Measurements from ENCODE around the gene CBFA2T3. TPM values are rescaled to one million over a fixed set of nuclear protein-coding genes. Genes with fewer than 3 reads are reported as not detected.

CBFA2T3 gene
- total RNA-seq, 1 experiment from 2014 or later, result not detected

DNA sequence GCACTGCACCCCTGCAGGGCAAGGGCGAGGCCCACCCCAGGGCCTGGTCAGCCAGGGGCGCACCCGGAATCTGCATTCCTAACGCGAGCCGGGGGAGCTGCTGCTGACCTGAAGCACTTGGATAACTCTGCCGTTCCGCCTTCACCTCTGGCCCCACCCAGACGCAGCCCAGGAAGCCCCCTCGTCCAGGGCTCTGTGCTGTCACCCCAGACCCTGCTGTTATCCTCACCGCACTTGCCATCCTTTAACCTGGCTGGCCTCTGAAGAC lies 97.3 kb downstream of the CBFA2T3 start:
- H2AFZ ChIP-seq (ENCODE audit: low read length), result no peak overlapping the region
- no peaks in the 10 kb centered on the region for H3K9me3 ChIP-seq (ENCODE audit: low read length)
- no peak overlapping the region for H3K27ac ChIP-seq (ENCODE audit: low read length)
- no peaks in the 10 kb centered on the region for H3K36me3 ChIP-seq (ENCODE audit: insufficient read depth, low read length)
- no peak for DNase-seq
- no peaks in the 10 kb centered on the region for H3K4me1 ChIP-seq (ENCODE audit: low read length)
- no peaks in the 10 kb centered on the region for H3K9me2 ChIP-seq (replicated peaks; ENCODE audit: insufficient read depth, low read length)
- H3K4me3 ChIP-seq (ENCODE audit: low read length), result no peak overlapping the region
- no peaks in the 10 kb centered on the region for H3K27me3 ChIP-seq (ENCODE audit: low read length)
- no peak overlapping the region for H3K9ac ChIP-seq (ENCODE audit: low read length)
- H4K20me1 ChIP-seq (ENCODE audit: insufficient read depth, low read depth, low read length), result no peaks in the 10 kb centered on the region
- no peaks in the 10 kb centered on the region for H3K79me2 ChIP-seq (ENCODE audit: low read length)
- H3K4me2 ChIP-seq (ENCODE audit: low read depth, low read length, poor library complexity, severe bottlenecking), result no peak overlapping the region

DNA sequence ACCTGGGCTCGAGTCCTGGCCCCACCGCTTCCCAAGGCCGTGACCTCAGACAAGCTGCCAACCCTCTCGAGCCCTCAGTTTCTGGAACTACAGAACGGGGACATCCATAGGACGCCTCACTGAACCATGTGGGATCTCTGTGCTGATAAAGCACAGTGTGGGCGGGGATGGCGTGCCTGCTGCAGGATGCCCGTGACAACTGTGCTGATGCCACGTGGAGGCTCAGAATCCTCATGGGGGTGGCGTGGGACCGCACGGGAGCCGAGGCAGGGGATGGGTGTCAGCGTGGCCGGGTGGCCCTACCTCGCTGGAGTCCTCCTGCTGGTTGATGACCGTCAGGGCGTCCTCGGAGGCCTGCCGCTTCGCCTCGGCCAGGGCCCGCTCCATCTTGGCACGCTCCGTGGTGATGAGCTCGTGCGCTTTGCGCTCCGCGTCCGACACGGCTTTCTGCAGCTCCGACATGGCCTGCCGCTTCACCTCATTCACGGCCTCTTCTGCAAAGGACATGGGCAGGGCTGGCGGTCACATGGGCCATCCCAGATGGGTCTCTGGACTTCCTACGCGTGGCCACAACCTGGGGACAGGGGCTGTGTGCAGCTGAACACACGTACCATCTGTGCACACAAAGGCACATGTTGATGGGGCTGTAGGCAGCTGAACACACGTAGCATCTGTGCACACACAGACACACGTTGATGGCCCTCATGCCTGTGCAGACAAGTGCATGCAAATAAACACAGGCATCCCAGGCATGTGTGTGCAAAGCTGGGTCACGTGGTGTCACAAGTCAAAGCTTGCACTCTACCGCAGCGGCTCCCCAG lies 97.8 kb downstream of the CBFA2T3 start:
- no peak overlapping the region for H2AFZ ChIP-seq (ENCODE audit: low read length)
- no peaks in the 10 kb centered on the region for H3K9me2 ChIP-seq (replicated peaks; ENCODE audit: insufficient read depth, low read length)
- no peaks in the 10 kb centered on the region for H3K27me3 ChIP-seq (ENCODE audit: low read length)
- no peaks in the 10 kb centered on the region for H4K20me1 ChIP-seq (ENCODE audit: insufficient read depth, low read depth, low read length)
- no peak for DNase-seq
- H3K4me1 ChIP-seq (ENCODE audit: low read length), result no peaks in the 10 kb centered on the region
- H3K9me3 ChIP-seq (ENCODE audit: low read length), result no peaks in the 10 kb centered on the region
- no peak overlapping the region for H3K4me3 ChIP-seq (ENCODE audit: low read length)
- no peak overlapping the region for H3K4me2 ChIP-seq (ENCODE audit: low read depth, low read length, poor library complexity, severe bottlenecking)
- no peaks in the 10 kb centered on the region for H3K36me3 ChIP-seq (ENCODE audit: insufficient read depth, low read length)
- no peaks in the 10 kb centered on the region for H3K79me2 ChIP-seq (ENCODE audit: low read length)
- H3K27ac ChIP-seq (ENCODE audit: low read length), result no peak overlapping the region
- no peak overlapping the region for H3K9ac ChIP-seq (ENCODE audit: low read length)

DNA sequence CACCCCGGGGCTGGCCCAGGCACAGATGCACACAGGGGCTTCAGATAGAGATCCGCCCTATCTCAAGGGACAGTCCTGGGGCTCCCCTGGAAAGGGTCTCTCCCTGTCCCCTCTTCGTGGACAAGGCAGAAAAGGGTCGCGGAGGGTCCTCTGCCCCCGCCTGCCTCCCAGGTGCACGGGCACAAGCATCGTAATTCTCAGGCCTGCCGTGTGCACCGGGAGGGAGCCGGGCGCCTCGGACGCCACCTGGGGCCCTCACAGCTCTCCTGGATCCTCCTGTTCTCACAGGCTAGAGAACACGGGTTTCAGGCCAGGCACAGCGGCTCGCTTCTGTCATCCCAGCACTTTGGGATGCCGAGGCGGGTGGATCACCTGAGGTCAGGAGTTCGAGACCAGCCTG lies 98.7 kb downstream of the CBFA2T3 start:
- no peaks in the 10 kb centered on the region for H3K27me3 ChIP-seq (ENCODE audit: low read length)
- no peak for DNase-seq
- H2AFZ ChIP-seq (ENCODE audit: low read length), result no peak overlapping the region
- no peaks in the 10 kb centered on the region for H3K36me3 ChIP-seq (ENCODE audit: insufficient read depth, low read length)
- no peaks in the 10 kb centered on the region for H3K4me1 ChIP-seq (ENCODE audit: low read length)
- H3K9me2 ChIP-seq (replicated peaks; ENCODE audit: insufficient read depth, low read length), result no peaks in the 10 kb centered on the region
- no peaks in the 10 kb centered on the region for H4K20me1 ChIP-seq (ENCODE audit: insufficient read depth, low read depth, low read length)
- H3K4me3 ChIP-seq (ENCODE audit: low read length), result no peak overlapping the region
- no peak overlapping the region for H3K9ac ChIP-seq (ENCODE audit: low read length)
- H3K79me2 ChIP-seq (ENCODE audit: low read length), result no peaks in the 10 kb centered on the region
- H3K4me2 ChIP-seq (ENCODE audit: low read depth, low read length, poor library complexity, severe bottlenecking), result no peak overlapping the region
- no peak overlapping the region for H3K27ac ChIP-seq (ENCODE audit: low read length)
- H3K9me3 ChIP-seq (ENCODE audit: low read length), result no peaks in the 10 kb centered on the region

GRCh38 chr16:88877564-88878289 lies 99.3 kb downstream of the CBFA2T3 start:
- H3K79me2 ChIP-seq (ENCODE audit: low read length), result no peaks in the 10 kb centered on the region
- H3K27ac ChIP-seq (ENCODE audit: low read length), result no peak overlapping the region
- no peak for DNase-seq
- H3K27me3 ChIP-seq (ENCODE audit: low read length), result no peaks in the 10 kb centered on the region
- H4K20me1 ChIP-seq (ENCODE audit: insufficient read depth, low read depth, low read length), result no peaks in the 10 kb centered on the region
- no peak overlapping the region for H3K4me3 ChIP-seq (ENCODE audit: low read length)
- H3K4me1 ChIP-seq (ENCODE audit: low read length), result no peaks in the 10 kb centered on the region
- H2AFZ ChIP-seq (ENCODE audit: low read length), result no peak overlapping the region
- H3K4me2 ChIP-seq (ENCODE audit: low read depth, low read length, poor library complexity, severe bottlenecking), result no peak overlapping the region
- H3K36me3 ChIP-seq (ENCODE audit: insufficient read depth, low read length), result no peaks in the 10 kb centered on the region
- H3K9me3 ChIP-seq (ENCODE audit: low read length), result no peaks in the 10 kb centered on the region
- no peak overlapping the region for H3K9ac ChIP-seq (ENCODE audit: low read length)
- H3K9me2 ChIP-seq (replicated peaks; ENCODE audit: insufficient read depth, low read length), result no peaks in the 10 kb centered on the region

GRCh38 chr16:88876942-88877526 lies 100.0 kb downstream of the CBFA2T3 start:
- DNase-seq, result no peak
- Histone ChIP-seq H4K20me1 (ENCODE audit: insufficient read depth, low read depth, low read length) (no peaks in the 10 kb centered on the region), H3K9me3 (ENCODE audit: low read length) (no peaks in the 10 kb centered on the region), H3K4me2 (ENCODE audit: low read depth, low read length, poor library complexity, severe bottlenecking) (no peak overlapping the region), H2AFZ (ENCODE audit: low read length) (no peak overlapping the region), H3K79me2 (ENCODE audit: low read length) (no peaks in the 10 kb centered on the region), H3K27me3 (ENCODE audit: low read length) (no peaks in the 10 kb centered on the region), H3K27ac (ENCODE audit: low read length) (no peak overlapping the region), H3K4me1 (ENCODE audit: low read length) (no peaks in the 10 kb centered on the region), H3K9me2 (replicated peaks; ENCODE audit: insufficient read depth, low read length) (no peaks in the 10 kb centered on the region), H3K9ac (ENCODE audit: low read length) (no peak overlapping the region), H3K4me3 (ENCODE audit: low read length) (no peak overlapping the region), H3K36me3 (ENCODE audit: insufficient read depth, low read length) (no peaks in the 10 kb centered on the region)

DNA sequence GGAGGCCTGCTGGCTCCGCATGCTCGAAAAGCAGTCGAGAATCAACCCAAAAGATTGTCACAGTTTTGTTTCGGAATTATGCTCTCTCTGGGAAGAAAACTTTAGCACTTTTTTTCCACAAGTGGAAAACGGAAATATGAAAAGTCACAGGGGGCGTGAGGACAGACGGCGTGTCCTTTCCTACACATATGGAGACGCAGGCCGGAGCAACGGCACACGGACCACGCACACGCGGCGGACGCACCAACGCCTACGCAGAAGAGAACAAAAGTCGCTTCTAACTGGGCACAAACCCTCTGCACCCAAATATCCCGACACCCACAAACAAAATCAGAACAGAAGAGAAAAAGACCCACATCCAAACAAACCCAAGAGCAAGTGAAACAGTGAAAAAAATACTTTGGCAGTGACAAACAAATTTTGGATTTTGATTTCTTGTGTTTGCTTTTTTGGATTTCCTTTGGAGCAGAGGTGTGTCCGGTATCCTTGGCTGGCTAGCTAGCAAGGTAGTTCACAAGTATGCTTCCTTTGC lies 101.2 kb downstream of the CBFA2T3 start:
- H4K20me1 ChIP-seq (ENCODE audit: insufficient read depth, low read depth, low read length), result no peaks in the 10 kb centered on the region
- no peaks in the 10 kb centered on the region; the same call in 1 of the 2 replicates for H3K27me3 ChIP-seq (ENCODE audit: low read length)
- H2AFZ ChIP-seq (ENCODE audit: low read length), result no peak overlapping the region
- no peaks in the 10 kb centered on the region for H3K36me3 ChIP-seq (ENCODE audit: insufficient read depth, low read length)
- H3K27ac ChIP-seq (ENCODE audit: low read length), result no peak overlapping the region
- H3K4me3 ChIP-seq (ENCODE audit: low read length), result no peak overlapping the region
- no peaks in the 10 kb centered on the region for H3K79me2 ChIP-seq (ENCODE audit: low read length)
- H3K4me2 ChIP-seq (ENCODE audit: low read depth, low read length, poor library complexity, severe bottlenecking), result no peak overlapping the region
- H3K9me2 ChIP-seq (replicated peaks; ENCODE audit: insufficient read depth, low read length), result no peaks in the 10 kb centered on the region
- H3K9me3 ChIP-seq (ENCODE audit: low read length), result no peaks in the 10 kb centered on the region
- no peak overlapping the region for H3K9ac ChIP-seq (ENCODE audit: low read length)
- no peak for DNase-seq
- H3K4me1 ChIP-seq (ENCODE audit: low read length), result peaks cover 5% of the 10 kb centered on the region

DNA sequence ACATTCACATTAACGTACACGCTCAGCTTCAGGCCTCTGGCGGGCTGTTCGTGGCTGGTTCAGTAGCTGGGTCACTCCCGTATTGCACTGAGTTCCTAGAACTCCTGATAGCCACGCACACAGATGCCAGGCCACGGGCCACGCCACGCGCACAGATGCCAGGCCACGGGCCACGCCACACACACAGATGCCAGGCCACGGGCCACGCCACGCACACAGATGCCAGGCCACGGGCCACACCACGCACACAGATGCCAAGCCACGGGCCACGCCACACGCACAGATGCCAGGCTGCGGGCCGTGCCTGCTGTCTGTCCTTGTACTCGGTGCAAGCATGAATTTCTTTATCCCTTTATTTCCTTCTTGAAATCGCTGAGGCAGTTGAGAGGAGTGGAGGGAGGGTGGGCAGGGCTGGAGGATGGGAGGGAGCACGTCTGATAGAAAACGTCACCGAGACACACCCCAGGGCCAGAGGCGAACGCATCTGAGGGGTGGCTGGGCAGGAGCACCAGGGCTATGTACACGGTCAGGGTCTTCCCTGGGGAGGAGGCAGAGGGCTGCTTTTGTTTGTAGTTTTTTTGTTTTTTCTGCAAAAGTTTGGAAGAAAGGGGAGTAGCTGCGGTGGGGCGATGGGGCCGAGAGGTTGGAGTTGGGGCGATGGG lies 101.9 kb downstream of the CBFA2T3 start:
- Histone ChIP-seq H3K9ac (ENCODE audit: low read length) (no peak overlapping the region), H3K9me3 (ENCODE audit: low read length) (no peaks in the 10 kb centered on the region), H3K4me2 (ENCODE audit: low read depth, low read length, poor library complexity, severe bottlenecking) (no peak overlapping the region), H3K36me3 (ENCODE audit: insufficient read depth, low read length) (no peaks in the 10 kb centered on the region), H3K9me2 (replicated peaks; ENCODE audit: insufficient read depth, low read length) (no peaks in the 10 kb centered on the region), H3K4me3 (ENCODE audit: low read length) (no peak overlapping the region), H2AFZ (ENCODE audit: low read length) (no peak overlapping the region), H3K79me2 (ENCODE audit: low read length) (no peaks in the 10 kb centered on the region), H4K20me1 (ENCODE audit: insufficient read depth, low read depth, low read length) (no peaks in the 10 kb centered on the region), H3K27ac (ENCODE audit: low read length) (no peak overlapping the region), H3K27me3 (ENCODE audit: low read length) (no peaks in the 10 kb centered on the region; the same call in 1 of the 2 replicates), H3K4me1 (ENCODE audit: low read length) (peaks cover 9% of the 10 kb centered on the region)
- no peak for DNase-seq
